SIG-M5 (cell line): ENCODE data around the gene SHANK1.

Experiments
- DNase-seq: peaks from one replicate; lab custom pipeline; 2025; lab: John Stamatoyannopoulos, UW

The SHANK1 gene

GRCh38 chr19:50659318-50660087 lies 60.1 kb downstream of the SHANK1 start:
- DNase-seq: no peak

GRCh38 chr19:50658441-50659317 lies 60.9 kb downstream of the SHANK1 start:
- peak; percentile 18 for DNase-seq

GRCh38 chr19:50657712-50658440 lies 61.7 kb downstream of the SHANK1 start:
- DNase-seq: peak; percentile 98

GRCh38 chr19:50657222-50657669 lies 62.4 kb downstream of the SHANK1 start:
- no peak for DNase-seq

- DNase-seq: no peak
These were observed 64.7 kb downstream of the SHANK1 start for GRCh38 chr19:50654882-50655281.

DNA sequence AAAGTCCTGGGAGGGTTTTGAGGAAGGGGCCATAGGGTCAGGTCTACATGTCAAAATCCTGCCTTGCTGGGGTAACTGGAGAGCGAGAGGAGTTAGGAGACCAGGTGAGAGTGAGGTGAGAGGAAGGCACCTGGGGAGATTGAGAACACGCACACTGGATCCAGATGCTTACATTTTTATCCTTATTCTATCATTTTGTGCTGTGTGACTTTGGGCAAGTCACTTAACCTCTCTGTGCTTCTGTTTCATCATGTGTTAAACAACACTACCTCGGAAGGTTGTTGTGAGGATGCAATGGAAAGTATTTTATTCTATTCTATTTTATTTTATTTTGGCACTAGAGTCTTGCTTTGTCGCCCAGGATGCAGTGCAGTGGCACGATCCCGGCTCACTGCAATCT lies 66.9 kb downstream of the SHANK1 start:
- DNase-seq: no peak

DNA sequence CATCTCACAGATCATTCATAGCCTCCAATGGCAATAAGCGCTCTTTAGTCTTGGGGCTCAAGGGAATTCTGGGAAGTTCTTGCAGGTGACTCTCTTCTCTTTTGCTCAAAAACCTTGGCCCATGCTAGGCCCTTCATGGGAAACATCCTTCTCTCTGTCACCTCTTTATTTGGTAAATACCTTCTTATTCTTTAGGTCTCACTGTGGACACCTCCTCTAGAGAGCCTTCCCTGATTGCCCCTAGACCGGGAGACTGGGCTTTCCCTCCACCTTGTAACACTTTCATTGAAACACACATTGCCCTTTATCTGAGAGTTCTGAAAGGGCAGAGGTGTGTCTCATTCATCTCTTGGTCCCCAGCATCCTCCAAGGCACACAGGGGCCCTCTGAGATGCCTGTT lies 68.4 kb downstream of the SHANK1 start:
- DNase-seq: no peak

DNA sequence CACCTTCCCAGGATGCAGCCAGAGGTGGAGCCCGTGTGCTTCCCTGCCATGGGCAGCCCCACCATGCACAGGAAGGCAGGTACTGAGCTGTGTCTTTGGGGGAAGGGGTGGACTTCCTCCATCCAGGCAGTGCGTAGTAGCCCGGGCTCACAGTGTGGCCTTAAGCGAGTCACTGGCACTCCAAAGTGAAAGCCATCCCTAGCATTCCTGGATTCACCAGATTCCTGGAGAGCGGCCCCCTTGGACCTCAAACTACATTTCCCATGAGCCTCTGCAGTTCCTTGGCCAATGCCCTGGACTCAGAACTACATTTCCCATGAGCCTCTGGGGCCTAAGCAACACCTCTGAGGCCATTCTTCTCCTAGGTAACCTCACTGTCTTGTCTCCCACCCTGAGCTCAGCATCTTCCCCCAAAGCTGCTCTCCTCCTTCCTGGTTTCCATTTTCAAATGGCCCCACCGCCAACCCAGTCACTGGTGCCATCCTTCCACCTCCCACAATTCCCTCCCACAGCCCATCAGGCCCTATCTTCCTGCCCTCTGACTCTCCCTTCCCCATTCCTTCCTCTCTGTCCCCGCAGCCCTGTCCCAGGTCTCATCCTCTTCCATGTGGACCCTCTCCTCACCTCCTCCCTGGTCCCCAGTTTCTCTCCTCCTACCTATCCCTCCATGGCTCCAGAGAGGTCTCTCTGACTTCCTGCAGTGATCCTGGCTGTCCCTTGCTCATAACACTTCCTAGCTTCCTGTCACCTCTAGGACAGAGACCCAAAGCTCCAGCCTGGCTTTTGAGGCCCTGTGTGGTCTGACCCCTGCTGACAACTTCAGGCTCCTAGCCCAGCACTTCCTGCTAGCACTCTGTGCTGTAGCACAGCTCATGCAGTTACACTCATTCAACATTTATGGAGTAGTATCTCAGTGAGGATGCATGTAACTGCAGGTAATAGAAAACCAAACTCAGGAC lies 69.9 kb downstream of the SHANK1 start, which contains the start of gene C19orf81:
Gene C19orf81, plus strand, starts transcription at position 13 of the 959 bp plus-strand sequence. Its CDS starts 0 bp downstream, at position 13.
- DNase-seq: no peak

- no peak for DNase-seq
These were observed 70.9 kb downstream of the SHANK1 start for GRCh38 chr19:50648659-50649058.

GRCh38 chr19:50647879-50648615 lies 71.6 kb downstream of the SHANK1 start:
- DNase-seq: no peak

DNA sequence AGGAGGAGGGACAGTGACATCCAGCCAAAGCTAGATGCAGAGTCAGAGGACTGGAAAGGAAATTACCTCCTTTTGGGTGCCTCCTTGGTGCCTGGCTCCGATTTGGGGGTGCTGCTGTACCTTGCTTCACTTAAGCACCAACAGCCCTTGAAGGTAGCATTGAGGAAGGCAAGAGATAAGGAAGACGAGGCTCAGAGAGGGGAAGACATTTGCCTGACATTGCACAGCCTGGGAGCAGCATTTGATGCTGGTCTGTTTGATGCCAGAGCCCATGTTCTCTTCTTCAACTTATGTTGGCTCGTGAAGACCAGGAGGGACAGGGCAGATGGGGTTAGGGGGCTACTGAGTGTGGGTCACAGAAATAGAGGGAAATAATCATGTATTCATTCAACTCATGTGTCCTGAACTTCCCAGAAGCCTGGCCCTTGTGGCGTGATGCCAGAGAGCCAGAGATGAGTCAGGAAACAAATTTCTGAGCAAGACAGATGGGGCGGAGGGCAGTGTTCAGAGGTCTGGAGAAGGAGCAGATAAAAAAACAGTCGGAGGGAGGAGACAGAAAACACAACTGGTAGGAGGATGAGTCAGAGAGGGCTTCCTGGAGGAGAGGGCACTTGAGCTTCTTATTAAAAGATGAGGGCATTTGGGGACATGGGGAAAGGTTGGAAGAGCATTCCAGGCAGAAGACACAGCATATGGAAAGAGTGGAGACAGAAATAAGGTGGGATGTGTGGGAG lies 73.4 kb downstream of the SHANK1 start:
- DNase-seq: no peak

DNA sequence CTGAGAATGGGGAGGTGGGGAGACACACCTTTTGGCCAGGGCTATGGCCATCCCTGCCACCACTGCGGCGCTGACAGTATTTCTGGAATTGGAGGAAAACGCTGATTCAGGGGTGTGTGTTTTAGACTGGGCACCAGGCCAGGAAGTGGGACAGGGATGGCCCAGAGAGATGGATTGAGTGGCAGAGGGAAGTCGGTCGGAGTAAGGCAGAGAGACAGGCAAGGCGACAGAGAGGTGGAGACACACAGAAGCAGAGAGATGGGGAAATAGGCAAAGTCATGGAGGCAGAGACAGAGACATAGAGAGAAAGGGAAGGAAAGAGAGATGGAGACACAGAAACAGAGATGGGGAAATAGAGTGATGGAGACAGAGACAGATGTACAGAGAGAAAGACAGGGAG lies 74.5 kb downstream of the SHANK1 start:
- DNase-seq: no peak

DNA sequence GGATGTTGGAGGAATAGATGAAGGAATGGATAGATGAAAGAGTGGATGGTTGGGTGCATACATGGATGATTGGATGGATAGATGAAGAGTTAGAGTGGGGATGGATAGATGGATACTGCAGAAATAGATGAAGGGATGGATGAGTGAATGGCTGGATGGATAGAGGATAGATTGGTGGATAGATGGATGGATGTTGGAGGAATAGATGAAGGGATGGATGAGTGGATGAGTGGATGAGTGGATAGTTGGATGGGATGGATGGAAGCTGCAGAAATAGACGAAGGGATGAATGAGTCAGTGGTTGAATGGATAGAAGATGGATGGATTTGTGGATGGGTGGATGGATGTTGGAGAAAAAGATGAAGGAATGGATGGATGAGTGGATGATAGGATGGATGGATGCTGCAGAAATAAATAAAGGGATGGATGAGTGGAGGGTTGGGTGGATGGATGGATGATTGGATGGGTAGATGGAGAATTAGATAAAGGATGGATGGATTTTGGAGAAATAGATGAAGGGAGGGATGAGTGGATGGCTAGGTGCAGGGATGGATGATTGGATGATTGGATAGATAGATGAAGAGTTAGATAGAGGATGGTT lies 75.2 kb downstream of the SHANK1 start:
- DNase-seq: no peak

GRCh38 chr19:50640368-50640767 lies 79.2 kb downstream of the SHANK1 start:
- no peak for DNase-seq

- no peak for DNase-seq
These were observed 80.2 kb downstream of the SHANK1 start, which contains the start of gene SYT3 for GRCh38 chr19:50639121-50640112. SYT3 (minus strand) TSS chr19:50639881; CDS start chr19:50637411, 2,470 bp downstream.

- no peak for DNase-seq
These were observed 81.0 kb downstream of the SHANK1 start for GRCh38 chr19:50638600-50638999.

GRCh38 chr19:50636317-50637085 lies 83.1 kb downstream of the SHANK1 start:
- no peak for DNase-seq
